K562 (cell line): Measurements from ENCODE around the gene TMIGD1. TPM values are rescaled to one million over a fixed set of nuclear protein-coding genes. Genes with fewer than 3 reads are reported as not detected.

Source experiments
- ATAC-seq: fragments of 200-7000 bp; cut with Tn5 transposase; 3 replicates; pipeline ENCODE4 v1.9.1; 2020; ENCODE audit warnings: moderate library complexity
- BruUV-seq: library from RNA; stranded (reverse); fragments of 400-500 nt; replicated peaks from 2 replicates; lab custom pipeline; 2021; lab: Mats Ljungman, UMichigan
- CTCF ChIA-PET: fragments of 300-600 bp; formaldehyde crosslinking; extraction: SDS; loops from one replicate; lab custom pipeline; 2021; ENCODE audit warnings: low intra/inter-chr PET ratio; lab: Yijun Ruan, JAX
- POLR2A ChIA-PET: fragments of 300-600, 350-650 bp; sonication (Branson Sonifier 250); formaldehyde crosslinking; extraction: SDS; loops from one replicate; lab custom pipeline; 2021; ENCODE audit warnings: antibody characterized with exemption, inconsistent platforms; lab: Yijun Ruan, JAX
- DNase-seq, 4 experiments: peaks; one replicate each; pipeline versions ENCODE4 v3.0.0 to v3.0.0-alpha.2; 2011 to 2018; ENCODE audit warnings: low spot score in 3 of 4, mixed read lengths in 3 of 4; ENCODE audit errors: extremely low read depth in 1 of 4
- FAIRE-seq: peaks from 2 replicates; lab custom pipeline; 2011; peaks lifted over from hg19 to GRCh38; lab: Jason Lieb, UNC
- H2AFZ ChIP-seq: 2 replicates; pipeline ENCODE4 v1.6.0; 2011; ENCODE audit warnings: low read depth, low read length, control low read depth, inconsistent platforms
- H3K27ac ChIP-seq: fragments of 200-600 bp; 3 replicates; pipeline ENCODE4 v1.8.0; 2011; ENCODE audit warnings: low read depth, mild to moderate bottlenecking, control low read depth, inconsistent platforms, low read length, moderate library complexity, mixed read lengths; ENCODE audit errors: extremely low read depth
- H3K27me3 ChIP-seq, 2 experiments: fragments of 300-600 bp in 1 of 2; 2 replicates in 1 of 2; 3 replicates in 1 of 2; pipeline versions ENCODE4 v1.6.0 to v1.8.0; 2011; ENCODE audit warnings: inconsistent platforms in 2 of 2, low read length in 2 of 2, mild to moderate bottlenecking in 1 of 2, mixed read lengths in 1 of 2, moderate library complexity in 1 of 2; ENCODE audit not compliant: control insufficient read depth in 2 of 2, insufficient read depth in 2 of 2
- H3K36me3 ChIP-seq: fragments of 300-600 bp; 3 replicates; pipeline ENCODE4 v1.8.0; 2011; ENCODE audit warnings: mild to moderate bottlenecking, low read length, inconsistent platforms; ENCODE audit not compliant: control insufficient read depth, insufficient read depth
- H3K4me1 ChIP-seq, 2 experiments: fragments of 200-600 bp in 1 of 2; replicated peaks in 1 of 2; 2 replicates in 1 of 2; 3 replicates in 1 of 2; pipeline versions ENCODE4 v1.5.1 to v1.8.0; 2011; ENCODE audit warnings: inconsistent platforms in 2 of 2, low read length in 2 of 2, mild to moderate bottlenecking in 1 of 2, mixed read lengths in 1 of 2, moderate library complexity in 1 of 2; ENCODE audit not compliant: control insufficient read depth in 2 of 2, insufficient read depth in 2 of 2
- H3K4me2 ChIP-seq: 2 replicates; pipeline ENCODE4 v1.6.1; 2011; ENCODE audit warnings: low read length, control low read depth, inconsistent platforms, mixed read lengths; ENCODE audit not compliant: insufficient read depth
- H3K4me3 ChIP-seq: fragments of 200-600 bp; sonication (generic), shearing (Covaris generic); 2 replicates; pipeline ENCODE4 v1.5.1; 2016; ENCODE audit warnings: control low read depth, inconsistent platforms
- H3K79me2 ChIP-seq: fragments of 200-600 bp; 3 replicates; pipeline ENCODE4 v1.8.0; 2011; ENCODE audit warnings: low read length, inconsistent platforms; ENCODE audit not compliant: control insufficient read depth, insufficient read depth
- H3K9ac ChIP-seq, 2 experiments: 2 replicates each; pipeline versions ENCODE4 v1.6.0 to v1.6.1; 2011; ENCODE audit warnings: low read depth in 2 of 2, low read length in 2 of 2, control low read depth in 1 of 2, inconsistent platforms in 1 of 2, mild to moderate bottlenecking in 1 of 2, mixed read lengths in 1 of 2; ENCODE audit not compliant: insufficient read depth in 1 of 2
- H3K9me1 ChIP-seq: one replicate; pipeline ENCODE4 v1.6.0; 2011; ENCODE audit warnings: inconsistent platforms, mild to moderate bottlenecking, low read length, moderate library complexity; ENCODE audit not compliant: control insufficient read depth, insufficient read depth
- H3K9me3 ChIP-seq: replicated peaks from 2 replicates; pipeline ENCODE4 v1.5.1; 2011; ENCODE audit warnings: low read depth, low read length, inconsistent platforms; ENCODE audit not compliant: control insufficient read depth, insufficient read depth
- H4K20me1 ChIP-seq: replicated peaks from 2 replicates; pipeline ENCODE4 v1.6.1; 2011; ENCODE audit warnings: low read length, inconsistent platforms, mixed read lengths; ENCODE audit not compliant: control insufficient read depth, insufficient read depth
- CGGBP1 ChIP-seq: fragments of 250-450 bp; sonication (Bioruptor Pico); IDR thresholded peaks from 2 replicates; pipeline ENCODE4 v1.9.0; 2021; ENCODE audit warnings: mild to moderate bottlenecking
- E2F5 ChIP-seq: sonication (generic); formaldehyde crosslinking; IDR thresholded peaks from 2 replicates; pipeline ENCODE4 v1.8.0; 2022; ENCODE audit warnings: mild to moderate bottlenecking, missing genetic modification reagents
- HOXB6 ChIP-seq: fragments of 250-450 bp; sonication (Bioruptor Pico); IDR thresholded peaks from 2 replicates; pipeline ENCODE4 v1.5.1; 2022; ENCODE audit warnings: mild to moderate bottlenecking, borderline replicate concordance
- MTA3 ChIP-seq: fragments of 450-650 bp; formaldehyde crosslinking; IDR thresholded peaks from 2 replicates; pipeline ENCODE4 v1.6.1; 2017; ENCODE audit warnings: mild to moderate bottlenecking, borderline replicate concordance
- RREB1 ChIP-seq: fragments of 250-450 bp; sonication (Bioruptor Pico); IDR thresholded peaks from 2 replicates; pipeline ENCODE4 v1.4.0; 2020
- ZBTB17 ChIP-seq: fragments of 450-650 bp; formaldehyde crosslinking; IDR thresholded peaks from 2 replicates; pipeline ENCODE4 v1.4.0; 2020; ENCODE audit warnings: mild to moderate bottlenecking
- ZC3H8 ChIP-seq: fragments of 450-650 bp; IDR thresholded peaks from 2 replicates; pipeline ENCODE4 v1.6.1; 2017
- WGBS: fragments of 100-300 bp; shearing (Covaris generic); methylation state at CpG from one replicate; pipeline ENCODE4 v1.1.6; 2016; ENCODE audit warnings: low coverage, mixed read lengths; ENCODE audit not compliant: insufficient coverage; ENCODE audit errors: missing lambda C conversion rate; 5-methylcytosine and 5-hydroxymethylcytosine counted together
- in situ Hi-C: fragments of 300-500 bp; cut with MboI; formaldehyde crosslinking; loops from 4 replicates; pipeline ENCODE4 v1.15.0; 2018; ENCODE audit warnings: inconsistent platforms, mixed read lengths
- intact Hi-C: fragments of 100-400 bp; cut with micrococcal nuclease; formaldehyde crosslinking; loops from 2 replicates; pipeline ENCODE4 v1.14.2; 2022
- polyA plus RNA-seq, 8 experiments: library from polyadenylated mRNA; depleted of rRNA in 4 of 8; stranded (reverse) in 5 of 8; unstranded in 3 of 8; fragments of >200 nt; fragmentation: Nextera tagmentation in 2 of 8; fragmentation: Illumina TruSeq in 1 of 8; extraction: Ambion mirVana in 2 of 8; extraction: Trizol in 1 of 8; gene quantifications; 2 replicates each; pipeline versions ENCODE4 v1.2.1 to v1.2.3, GENCODE V29; 2011 to 2014; ENCODE audit warnings: inconsistent platforms in 1 of 8, missing spikeins in 1 of 8
- total RNA-seq, 7 experiments: library from RNA; depleted of rRNA in 6 of 7; stranded (reverse); fragments of >200 nt in 6 of 7; fragmentation: Illumina TruSeq in 2 of 7; extraction: Trizol in 2 of 7; gene quantifications; 2 replicates each; pipeline versions ENCODE4 v1.2.1 to v1.2.3, GENCODE V29; 2011 to 2021; ENCODE audit warnings: low replicate concordance in 1 of 7

TMIGD1 gene
- total and polyA plus RNA-seq, 9 of the 15 experiments (the other 6 are each of a cell fraction or from before 2014, with no cell fraction given), result not detected

- DNase-seq, result no peak
- in situ Hi-C loops, result loop anchor here (25.0 kb wide), 1 partner anchor 371 kb away; no protein-coding TSS in a partner anchor
- no peak overlapping the region for H3K27ac ChIP-seq
Observed at GRCh38 chr17:30340801-30341356, 7.0 kb upstream of the TMIGD1 start.

DNA sequence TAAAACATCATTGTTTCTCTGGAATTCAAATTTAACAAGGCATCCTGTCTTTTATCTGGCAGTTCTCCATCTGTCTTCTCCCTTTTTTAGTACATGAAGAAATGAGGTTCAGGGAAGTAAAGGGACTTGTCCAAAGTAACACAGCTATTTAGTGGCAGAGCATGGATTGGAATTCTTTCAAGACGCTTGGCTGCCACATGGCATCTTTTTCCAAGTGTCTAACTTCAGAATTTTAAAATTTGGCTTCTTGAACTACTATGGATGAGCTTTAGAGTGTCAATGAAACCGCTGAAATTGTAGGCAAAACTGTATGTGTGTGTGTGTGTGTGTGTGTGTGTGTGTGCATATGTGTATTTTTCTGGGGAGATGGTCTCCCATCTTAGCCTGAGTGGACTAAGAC lies 5.2 kb upstream of the TMIGD1 start:
- ChIA-PET POLR2A (interaction anchor here (1.7 kb wide), 1 partner anchor 12 kb away, joined by 4 read pairs; no protein-coding TSS in a partner anchor), CTCF (no interaction called here)
- FAIRE-seq (no peak), ATAC-seq (no peak), DNase-seq (no peak)
- intact Hi-C loops (loop anchor here (10.0 kb wide), 1 partner anchor 64 kb away; no protein-coding TSS in a partner anchor), in situ Hi-C loops (loop anchor here (5.0 to 25.0 kb wide), 2 partner anchors 232 to 373 kb away; no protein-coding TSS in a partner anchor)
- Histone ChIP-seq H3K79me2 (no peaks in the 10 kb centered on the region), H3K4me3 (no peak overlapping the region), H3K9me3 (no peaks in the 10 kb centered on the region), H3K27ac (no peak overlapping the region), H3K4me2 (no peak overlapping the region), H3K4me1 (peaks cover 0 to 6% of the 10 kb centered on the region in 2 experiments; a peak in 2 of 5 replicates), H3K9me1 (no peaks in the 10 kb centered on the region), H3K27me3 (no peaks in the 10 kb centered on the region), H2AFZ (no peak overlapping the region), H4K20me1 (no peaks in the 10 kb centered on the region), H3K9ac (no peak overlapping the region), H3K36me3 (no peaks in the 10 kb centered on the region)
- BruUV-seq, result no TSS peak
- whole genome bisulfite sequencing, result 25% methylated on average over 2 of the region's 2 CpGs
- TF ChIP-seq CGGBP1, result no peak
- TF ChIP-seq E2F5, result no peak
- TF ChIP-seq ZC3H8, result no peak
- TF ChIP-seq RREB1, result no peak

More at GRCh38 chr17:30340801-30341356, 7.0 kb upstream of the TMIGD1 start:
- 21% methylated on average over 3 of the region's 6 CpGs for WGBS
- ChIA-PET POLR2A (interaction anchor here (0.6 to 1.6 kb wide), 7 partner anchors 9 to 104 kb away, joined by 3 to 6 read pairs (median 4); no protein-coding TSS in a partner anchor), CTCF (interaction anchor here (0.5 to 1.1 kb wide), 3 partner anchors 214 to 379 kb away, joined by 3 read pairs; no protein-coding TSS in a partner anchor)
- no peak for TF ChIP-seq HOXB6 (CRISPR knock-in tag)
- no peak for TF ChIP-seq MTA3
- TF ChIP-seq ZBTB17 (CRISPR knock-in tag), result no peak
- no peaks in the 10 kb centered on the region for H4K20me1 ChIP-seq
- no peaks in the 10 kb centered on the region for H3K9me3 ChIP-seq
- ATAC-seq (no peak), FAIRE-seq (no peak)
- no peaks in the 10 kb centered on the region for H3K27me3 ChIP-seq
- H3K9ac ChIP-seq, result no peak overlapping the region
- H3K79me2 ChIP-seq, result no peaks in the 10 kb centered on the region
- intact Hi-C loops, result loop anchor here (1.0 to 5.0 kb wide), 3 partner anchors 136 to 376 kb away; partner anchors contain the start of gene GOSR1
- BruUV-seq, result no TSS peak
- no peaks in the 10 kb centered on the region for H3K9me1 ChIP-seq
- peaks cover 8 to 24% of the 10 kb centered on the region in 2 experiments; a peak in 4 of 5 replicates for H3K4me1 ChIP-seq
- no peak overlapping the region for H3K4me3 ChIP-seq
- H2AFZ ChIP-seq, result peak overlapping the region; percentile 76
- no peaks in the 10 kb centered on the region for H3K36me3 ChIP-seq
- H3K4me2 ChIP-seq, result no peak overlapping the region
